ENCODE measurements around the gene SLC7A5. TPM values are rescaled to one million over a fixed set of nuclear protein-coding genes. Genes with fewer than 3 reads are reported as not detected.

Gene SLC7A5
- total and polyA plus RNA-seq, 2 of the 13 experiments (the other 11 are each of a cell fraction or from before 2014, with no cell fraction given), result 79.6 to 155 TPM

GRCh38 chr16:87841340-87842208 is 27.7 kb downstream of the SLC7A5 start (continued):
- TF ChIP-seq ARHGAP35 (CRISPR knock-in tag; IDR thresholded peaks at IDR 0.05; ENCODE audit: borderline replicate concordance) (0 out of 2 replicates have a peak, but pooled peaks have one; percentile 33), ZFX (CRISPR knock-in tag; IDR thresholded peaks at IDR 0.05; ENCODE audit: low read depth) (no peak), EHMT2 (IDR thresholded peaks at IDR 0.05; ENCODE audit: borderline replicate concordance, low read depth, low read length) (no peak), TBL1XR1 (IDR thresholded peaks at IDR 0.05; ENCODE audit: borderline replicate concordance, low read length, partially characterized antibody) (no peak), FOSL2 (CRISPR knock-in tag; IDR thresholded peaks at IDR 0.05) (no peak), FOXA1 (IDR thresholded peaks at IDR 0.05) (no peak), FOXA1 (CRISPR knock-in tag; IDR thresholded peaks at IDR 0.05) (no peak), CHD2 (IDR thresholded peaks at IDR 0.05; ENCODE audit: low read depth, low read length) (no peak), POLR2G (IDR thresholded peaks at IDR 0.05; ENCODE audit: low read depth, low read length) (peak; percentile 7; the same call in 1 of the 2 replicates), DMAP1 (CRISPR knock-in tag; IDR thresholded peaks at IDR 0.05) (no peak), ZNF839 (CRISPR knock-in tag; IDR thresholded peaks at IDR 0.05; ENCODE audit: borderline replicate concordance) (peak; percentile 41; the same call in 1 of the 2 replicates), SSRP1 (CRISPR knock-in tag; IDR thresholded peaks at IDR 0.05) (0 out of 2 replicates have a peak, but pooled peaks have one; percentile 42), ZZZ3 (CRISPR knock-in tag; IDR thresholded peaks at IDR 0.05; ENCODE audit: borderline replicate concordance) (no peak), ZNF556 (CRISPR knock-in tag; IDR thresholded peaks at IDR 0.05; ENCODE audit: borderline replicate concordance) (0 out of 2 replicates have a peak, but pooled peaks have one; percentile 16), SRY (CRISPR knock-in tag; IDR thresholded peaks at IDR 0.05) (no peak), TAF15 (IDR thresholded peaks at IDR 0.05; ENCODE audit: low read depth, low read length, poor library complexity, severe bottlenecking) (no peak), ZNF282 (IDR thresholded peaks at IDR 0.05; ENCODE audit: partially characterized antibody) (no peak), KLF11 (CRISPR knock-in tag; IDR thresholded peaks at IDR 0.05) (no peak), ISL2 (CRISPR knock-in tag; IDR thresholded peaks at IDR 0.05) (no peak), HIVEP1 (CRISPR knock-in tag; IDR thresholded peaks at IDR 0.05) (no peak), IKZF4 (CRISPR knock-in tag; IDR thresholded peaks at IDR 0.05; ENCODE audit: borderline replicate concordance, low read depth, not compliant biosample characterization) (no peak), ZNF615 (CRISPR knock-in tag; IDR thresholded peaks at IDR 0.05; ENCODE audit: borderline replicate concordance) (no peak), TEAD3 (CRISPR knock-in tag; optimal IDR thresholded peaks at IDR 0.05; ENCODE audit: borderline replicate concordance) (no peak), ZNF326 (CRISPR knock-in tag; IDR thresholded peaks at IDR 0.05; ENCODE audit: borderline replicate concordance) (0 out of 2 replicates have a peak, but pooled peaks have one; percentile 78), ATRX (CRISPR knock-in tag; IDR thresholded peaks at IDR 0.05; ENCODE audit: borderline replicate concordance) (no peak)
- TF ChIP-seq, protein P1, sequence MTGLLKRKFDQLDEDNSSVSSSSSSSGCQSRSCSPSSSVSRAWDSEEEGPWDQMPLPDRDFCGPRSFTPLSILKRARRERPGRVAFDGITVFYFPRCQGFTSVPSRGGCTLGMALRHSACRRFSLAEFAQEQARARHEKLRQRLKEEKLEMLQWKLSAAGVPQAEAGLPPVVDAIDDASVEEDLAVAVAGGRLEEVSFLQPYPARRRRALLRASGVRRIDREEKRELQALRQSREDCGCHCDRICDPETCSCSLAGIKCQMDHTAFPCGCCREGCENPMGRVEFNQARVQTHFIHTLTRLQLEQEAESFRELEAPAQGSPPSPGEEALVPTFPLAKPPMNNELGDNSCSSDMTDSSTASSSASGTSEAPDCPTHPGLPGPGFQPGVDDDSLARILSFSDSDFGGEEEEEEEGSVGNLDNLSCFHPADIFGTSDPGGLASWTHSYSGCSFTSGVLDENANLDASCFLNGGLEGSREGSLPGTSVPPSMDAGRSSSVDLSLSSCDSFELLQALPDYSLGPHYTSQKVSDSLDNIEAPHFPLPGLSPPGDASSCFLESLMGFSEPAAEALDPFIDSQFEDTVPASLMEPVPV (CRISPR knock-in tag; IDR thresholded peaks at IDR 0.05), result peak; percentile 71; the same call in 1 of the 2 replicates
- TF ChIP-seq, protein P2, sequence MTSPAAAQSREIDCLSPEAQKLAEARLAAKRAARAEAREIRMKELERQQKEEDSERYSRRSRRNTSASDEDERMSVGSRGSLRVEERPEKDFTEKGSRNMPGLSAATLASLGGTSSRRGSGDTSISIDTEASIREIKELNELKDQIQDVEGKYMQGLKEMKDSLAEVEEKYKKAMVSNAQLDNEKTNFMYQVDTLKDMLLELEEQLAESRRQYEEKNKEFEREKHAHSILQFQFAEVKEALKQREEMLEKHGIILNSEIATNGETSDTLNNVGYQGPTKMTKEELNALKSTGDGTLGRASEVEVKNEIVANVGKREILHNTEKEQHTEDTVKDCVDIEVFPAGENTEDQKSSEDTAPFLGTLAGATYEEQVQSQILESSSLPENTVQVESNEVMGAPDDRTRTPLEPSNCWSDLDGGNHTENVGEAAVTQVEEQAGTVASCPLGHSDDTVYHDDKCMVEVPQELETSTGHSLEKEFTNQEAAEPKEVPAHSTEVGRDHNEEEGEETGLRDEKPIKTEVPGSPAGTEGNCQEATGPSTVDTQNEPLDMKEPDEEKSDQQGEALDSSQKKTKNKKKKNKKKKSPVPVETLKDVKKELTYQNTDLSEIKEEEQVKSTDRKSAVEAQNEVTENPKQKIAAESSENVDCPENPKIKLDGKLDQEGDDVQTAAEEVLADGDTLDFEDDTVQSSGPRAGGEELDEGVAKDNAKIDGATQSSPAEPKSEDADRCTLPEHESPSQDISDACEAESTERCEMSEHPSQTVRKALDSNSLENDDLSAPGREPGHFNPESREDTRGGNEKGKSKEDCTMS (CRISPR knock-in tag; conservative IDR thresholded peaks at IDR 0.05), result no peak
